Measurements from ENCODE around the gene DAZAP1.

DNA sequence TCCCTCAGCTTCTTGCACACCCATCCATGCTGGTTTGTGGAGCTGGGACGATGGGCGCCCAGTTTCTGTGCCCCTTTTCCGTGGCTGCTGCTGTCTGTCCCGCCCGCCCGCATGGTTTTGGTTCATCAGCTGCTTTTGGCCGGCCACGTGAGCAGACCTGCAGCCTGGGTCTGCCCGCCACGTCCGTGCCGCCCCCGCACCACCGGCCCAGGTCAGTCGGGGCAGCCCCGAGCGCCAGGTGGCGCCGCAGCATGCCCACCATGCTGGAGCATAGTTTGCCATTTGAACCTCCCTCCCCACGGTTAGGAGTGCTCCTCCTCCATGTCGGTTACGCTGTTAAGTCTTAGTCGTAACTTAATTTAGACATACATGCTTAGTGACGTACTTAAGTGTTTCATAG is 15.6 kb downstream of the DAZAP1 start:
- TF ChIP-seq, protein P1, sequence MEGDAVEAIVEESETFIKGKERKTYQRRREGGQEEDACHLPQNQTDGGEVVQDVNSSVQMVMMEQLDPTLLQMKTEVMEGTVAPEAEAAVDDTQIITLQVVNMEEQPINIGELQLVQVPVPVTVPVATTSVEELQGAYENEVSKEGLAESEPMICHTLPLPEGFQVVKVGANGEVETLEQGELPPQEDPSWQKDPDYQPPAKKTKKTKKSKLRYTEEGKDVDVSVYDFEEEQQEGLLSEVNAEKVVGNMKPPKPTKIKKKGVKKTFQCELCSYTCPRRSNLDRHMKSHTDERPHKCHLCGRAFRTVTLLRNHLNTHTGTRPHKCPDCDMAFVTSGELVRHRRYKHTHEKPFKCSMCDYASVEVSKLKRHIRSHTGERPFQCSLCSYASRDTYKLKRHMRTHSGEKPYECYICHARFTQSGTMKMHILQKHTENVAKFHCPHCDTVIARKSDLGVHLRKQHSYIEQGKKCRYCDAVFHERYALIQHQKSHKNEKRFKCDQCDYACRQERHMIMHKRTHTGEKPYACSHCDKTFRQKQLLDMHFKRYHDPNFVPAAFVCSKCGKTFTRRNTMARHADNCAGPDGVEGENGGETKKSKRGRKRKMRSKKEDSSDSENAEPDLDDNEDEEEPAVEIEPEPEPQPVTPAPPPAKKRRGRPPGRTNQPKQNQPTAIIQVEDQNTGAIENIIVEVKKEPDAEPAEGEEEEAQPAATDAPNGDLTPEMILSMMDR (IDR thresholded peaks at IDR 0.05): peak; percentile 16; the same call in 1 of the 2 replicates
- no peak for TF ChIP-seq ZFX (IDR thresholded peaks at IDR 0.05; ENCODE audit: borderline replicate concordance)

Measured in 22Rv1 (cell line).